SU-DHL-6 (cell line): ENCODE measurements around the gene PIP4P1.

Experiments
- H2AFZ ChIP-seq: fragments of 200-600 bp; sonication (generic); 2 replicates; pipeline ENCODE4 v1.6.1; 2014; ENCODE audit warnings: low read depth, mild to moderate bottlenecking, moderate library complexity, mixed read lengths, antibody characterized with exemption, low read length; ENCODE audit not compliant: severe bottlenecking
- H3F3A ChIP-seq: fragments of 200-600 bp; shearing (Covaris generic); 2 replicates; pipeline ENCODE4 v1.6.0; 2016; ENCODE audit warnings: antibody characterized with exemption, mild to moderate bottlenecking; ENCODE audit not compliant: insufficient read depth
- H3K27ac ChIP-seq: fragments of 200-600 bp; sonication (generic); 2 replicates; pipeline ENCODE4 v1.5.1; 2016; ENCODE audit warnings: low read depth, mild to moderate bottlenecking, low read length, moderate library complexity, mixed read lengths
- H3K27me3 ChIP-seq: fragments of 200-600 bp; sonication (generic), shearing (Covaris generic); 2 replicates; pipeline ENCODE4 v1.6.0; 2014; ENCODE audit warnings: mild to moderate bottlenecking, low read length
- H3K36me3 ChIP-seq: fragments of 200-600 bp; sonication (generic); 2 replicates; pipeline ENCODE4 v1.6.1; 2014; ENCODE audit warnings: mild to moderate bottlenecking, low read length, mixed read lengths
- H3K4me2 ChIP-seq: fragments of 300-600, 200-600 bp; shearing (Covaris generic), sonication (generic); 2 replicates; pipeline ENCODE4 v1.6.0; 2014; ENCODE audit warnings: low read length, low read depth, mild to moderate bottlenecking; ENCODE audit not compliant: poor library complexity, severe bottlenecking
- H3K4me3 ChIP-seq: fragments of 200-600 bp; sonication (generic); 2 replicates; pipeline ENCODE4 v1.5.1; 2014; ENCODE audit warnings: antibody characterized with exemption, low read length, mild to moderate bottlenecking, mixed read lengths; ENCODE audit not compliant: insufficient read depth, poor library complexity, severe bottlenecking
- H3K79me2 ChIP-seq: fragments of 200-600 bp; sonication (generic); 2 replicates; pipeline ENCODE4 v1.6.1; 2014; ENCODE audit warnings: mild to moderate bottlenecking, low read length, moderate library complexity; ENCODE audit not compliant: insufficient read depth
- H3K9ac ChIP-seq: fragments of 200-600 bp; sonication (generic); 2 replicates; pipeline ENCODE4 v1.7.0; 2014; ENCODE audit warnings: mild to moderate bottlenecking, low read length
- H3K9me2 ChIP-seq: fragments of 200-600 bp; sonication (generic); replicated peaks from 2 replicates; pipeline ENCODE4 v1.6.1; 2014; ENCODE audit warnings: low read length; ENCODE audit not compliant: insufficient read depth
- H3K9me3 ChIP-seq: fragments of 200-600 bp; sonication (generic); 2 replicates; pipeline ENCODE4 v1.6.1; 2014; ENCODE audit warnings: low read length, mixed read lengths; ENCODE audit not compliant: insufficient read depth
- H4K20me1 ChIP-seq: fragments of 200-600 bp; sonication (generic); 2 replicates; pipeline ENCODE4 v1.6.1; 2014; ENCODE audit warnings: low read depth, mild to moderate bottlenecking, antibody characterized with exemption, low read length, moderate library complexity, mixed read lengths
- CTCF ChIP-seq: fragments of 200-600 bp; sonication (generic); IDR thresholded peaks from one replicate; pipeline ENCODE4 v1.5.1; 2017; ENCODE audit warnings: antibody characterized with exemption, mild to moderate bottlenecking, low read length, moderate library complexity; ENCODE audit not compliant: insufficient read depth, poor library complexity, severe bottlenecking
- EZH2phosphoT487 ChIP-seq: fragments of 200-600 bp; sonication (generic), shearing (Covaris generic); conservative IDR thresholded peaks from 2 replicates; pipeline ENCODE4 v1.6.1; 2018; ENCODE audit warnings: mild to moderate bottlenecking, antibody characterized with exemption, low read length, moderate library complexity, mixed read lengths

The PIP4P1 gene

GRCh38 chr14:20470603-20470901 is 9.3 kb upstream of the PIP4P1 start:
- peak overlapping the region; percentile 73 for H2AFZ ChIP-seq
- no peaks in the 10 kb centered on the region for H3K9me2 ChIP-seq
- H3K4me3 ChIP-seq, result peak overlapping the region; percentile 56
- H3K4me2 ChIP-seq, result peak overlapping the region; percentile 98
- peak overlapping the region; percentile 54 for H3K27ac ChIP-seq
- peaks cover 40% of the 10 kb centered on the region for H3K79me2 ChIP-seq
- no peaks in the 10 kb centered on the region; the same call in 1 of the 2 replicates for H3F3A ChIP-seq
- H4K20me1 ChIP-seq, result no peaks in the 10 kb centered on the region; the same call in 1 of the 2 replicates
- H3K36me3 ChIP-seq, result peaks cover 16% of the 10 kb centered on the region; the same call in 1 of the 2 replicates
- H3K9ac ChIP-seq, result peak overlapping the region; percentile 89
- no peak for TF ChIP-seq EZH2phosphoT487
- TF ChIP-seq CTCF, result no peak
- H3K27me3 ChIP-seq, result no peaks in the 10 kb centered on the region
- H3K9me3 ChIP-seq, result no peaks in the 10 kb centered on the region

GRCh38 chr14:20469890-20470602 is 8.8 kb upstream of the PIP4P1 start:
- Histone ChIP-seq H2AFZ (peak overlapping the region; percentile 73), H3K79me2 (peaks cover 40% of the 10 kb centered on the region)

GRCh38 chr14:20469242-20469889 is 8.1 kb upstream of the PIP4P1 start, which contains the start of gene PNP:
TSS of gene PNP (plus strand) at chr14:20469406. CDS start at chr14:20469525, 119 bp downstream.
- H3K79me2 ChIP-seq, result peaks cover 40% of the 10 kb centered on the region

More at GRCh38 chr14:20469890-20470602, 8.8 kb upstream of the PIP4P1 start:
- Histone ChIP-seq H3K9ac (peak overlapping the region; percentile 89), H3K27me3 (no peaks in the 10 kb centered on the region), H3K9me2 (no peaks in the 10 kb centered on the region), H4K20me1 (no peaks in the 10 kb centered on the region; the same call in 1 of the 2 replicates), H3K4me3 (peak overlapping the region; percentile 56), H3K27ac (peak overlapping the region; percentile 54), H3K36me3 (peaks cover 16% of the 10 kb centered on the region; the same call in 1 of the 2 replicates), H3K4me2 (peak overlapping the region; percentile 98), H3K9me3 (no peaks in the 10 kb centered on the region), H3F3A (no peaks in the 10 kb centered on the region; the same call in 1 of the 2 replicates)
- TF ChIP-seq CTCF (no peak), EZH2phosphoT487 (no peak)

More at GRCh38 chr14:20469242-20469889, 8.1 kb upstream of the PIP4P1 start, which contains the start of gene PNP:
- TF ChIP-seq EZH2phosphoT487 (no peak), CTCF (no peak)
- H3K4me2 ChIP-seq, result peak within 1 kb of the TSS; percentile 98
- peak within 1 kb of the TSS; percentile 54 for H3K27ac ChIP-seq
- no peaks in the 10 kb centered on the region for H3K9me3 ChIP-seq
- peak within 1 kb of the TSS; percentile 89 for H3K9ac ChIP-seq
- peak within 1 kb of the TSS; percentile 73 for H2AFZ ChIP-seq
- H3K36me3 ChIP-seq, result peaks cover 12% of the 10 kb centered on the region; the same call in 1 of the 2 replicates
- H3F3A ChIP-seq, result no peaks in the 10 kb centered on the region; the same call in 1 of the 2 replicates
- peak within 1 kb of the TSS; percentile 56 for H3K4me3 ChIP-seq
- no peaks in the 10 kb centered on the region for H3K27me3 ChIP-seq
- H3K9me2 ChIP-seq, result no peaks in the 10 kb centered on the region
- H4K20me1 ChIP-seq, result no peaks in the 10 kb centered on the region; the same call in 1 of the 2 replicates
